IMR-90 (cell line): ENCODE measurements around the gene ANKS4B. TPM values are rescaled to one million over a fixed set of nuclear protein-coding genes. Genes with fewer than 3 reads are reported as not detected.
A peak's percentile ranks its signal among the peaks of the same experiment; 100 is the strongest.

Source experiments
- ATAC-seq: fragments of 200-7000 bp; cut with Tn5 transposase; 2 replicates; pipeline ENCODE4 v1.9.1; 2020; ENCODE audit warnings: low read depth, mild to moderate bottlenecking, moderate library complexity
- BruUV-seq: library from RNA; stranded (reverse); fragments of 400-500 nt; replicated peaks from 2 replicates; lab custom pipeline; 2021; lab: Mats Ljungman, UMichigan
- CTCF ChIA-PET: fragments of 300-600 bp; formaldehyde crosslinking; extraction: SDS; loops from one replicate; lab custom pipeline; 2021; ENCODE audit warnings: antibody characterized with exemption; lab: Yijun Ruan, JAX
- POLR2A ChIA-PET: fragments of 300-600 bp; sonication (Branson Sonifier 250); formaldehyde crosslinking; loops from one replicate; lab custom pipeline; 2022; ENCODE audit warnings: antibody characterized with exemption; ENCODE audit not compliant: unreplicated experiment; lab: Charles Lee
- DNase-seq: peaks from one replicate; pipeline ENCODE4 v3.0.0; 2013
- H2AFZ ChIP-seq: replicated peaks from 2 replicates; pipeline ENCODE3; 2013; ENCODE audit warnings: low read length, mild to moderate bottlenecking; ENCODE audit not compliant: poor library complexity
- H2AK5ac ChIP-seq: 2 replicates; pipeline ENCODE4 v1.6.1; 2013; ENCODE audit warnings: low read depth, low read length, inconsistent platforms
- H2AK9ac ChIP-seq: replicated peaks from 2 replicates; pipeline ENCODE3; 2013; ENCODE audit warnings: mild to moderate bottlenecking, low read depth, low read length, moderate library complexity; ENCODE audit not compliant: poor library complexity
- H2BK120ac ChIP-seq: 2 replicates; pipeline ENCODE4 v1.6.1; 2013; ENCODE audit warnings: low read depth, low read length, inconsistent platforms
- H2BK15ac ChIP-seq: 3 replicates; pipeline ENCODE4 v1.6.1; 2013; ENCODE audit warnings: low read depth, low read length, inconsistent platforms
- H2BK20ac ChIP-seq: 2 replicates; pipeline ENCODE4 v1.6.1; 2013; ENCODE audit warnings: low read depth, mild to moderate bottlenecking, inconsistent platforms, low read length, moderate library complexity
- H2BK5ac ChIP-seq: 2 replicates; pipeline ENCODE4 v1.6.1; 2013; ENCODE audit warnings: mild to moderate bottlenecking, low read depth, low read length, inconsistent platforms; ENCODE audit not compliant: poor library complexity, severe bottlenecking
- H3K14ac ChIP-seq: replicated peaks from 2 replicates; pipeline ENCODE4 v1.6.1; 2013; ENCODE audit warnings: low read depth, low read length, inconsistent platforms
- H3K18ac ChIP-seq: 2 replicates; pipeline ENCODE4 v1.6.1; 2013; ENCODE audit warnings: low read depth, low read length, control low read depth
- H3K23ac ChIP-seq: 2 replicates; pipeline ENCODE4 v1.6.1; 2013; ENCODE audit warnings: low read depth, low read length, inconsistent platforms
- H3K27ac ChIP-seq: 2 replicates; pipeline ENCODE4 v1.5.1; 2013; ENCODE audit warnings: mild to moderate bottlenecking, control low read depth, low read length; ENCODE audit not compliant: insufficient read depth
- H3K27me3 ChIP-seq: 2 replicates; pipeline ENCODE4 v1.6.1; 2013; ENCODE audit warnings: low read length; ENCODE audit not compliant: control insufficient read depth, insufficient read depth
- H3K36me3 ChIP-seq: 2 replicates; pipeline ENCODE4 v1.6.1; 2013; ENCODE audit warnings: low read length, mixed read lengths; ENCODE audit not compliant: control insufficient read depth, insufficient read depth
- H3K4ac ChIP-seq: 2 replicates; pipeline ENCODE4 v1.6.1; 2013; ENCODE audit warnings: low read depth, low read length, inconsistent platforms
- H3K4me1 ChIP-seq: 2 replicates; pipeline ENCODE4 v1.6.1; 2013; ENCODE audit warnings: low read length, mixed read lengths; ENCODE audit not compliant: control insufficient read depth, insufficient read depth
- H3K4me2 ChIP-seq: 2 replicates; pipeline ENCODE4 v1.6.1; 2013; ENCODE audit warnings: low read depth, mild to moderate bottlenecking, control low read depth, low read length, moderate library complexity
- H3K4me3 ChIP-seq: 2 replicates; pipeline ENCODE4 v1.5.1; 2013; ENCODE audit warnings: low read depth, mild to moderate bottlenecking, control low read depth, low read length, moderate library complexity; ENCODE audit not compliant: insufficient read depth
- H3K56ac ChIP-seq: 2 replicates; pipeline ENCODE4 v1.6.1; 2013; ENCODE audit warnings: low read length, inconsistent platforms; ENCODE audit not compliant: insufficient read depth; ENCODE audit errors: extremely low read depth
- H3K79me1 ChIP-seq, 2 experiments: 2 replicates each; pipeline ENCODE4 v1.6.1; 2013; ENCODE audit warnings: low read length in 2 of 2, inconsistent platforms in 1 of 2, low read depth in 1 of 2
- H3K9ac ChIP-seq: 2 replicates; pipeline ENCODE4 v1.6.1; 2013; ENCODE audit warnings: low read depth, low read length, control low read depth
- H3K9me1 ChIP-seq: 2 replicates; pipeline ENCODE4 v1.6.1; 2013; ENCODE audit warnings: low read length, inconsistent platforms; ENCODE audit not compliant: insufficient read depth
- H3K9me3 ChIP-seq: 2 replicates; pipeline ENCODE4 v1.6.1; 2013; ENCODE audit warnings: low read length; ENCODE audit not compliant: control insufficient read depth, insufficient read depth
- H4K20me1 ChIP-seq: 2 replicates; pipeline ENCODE4 v1.6.1; 2013; ENCODE audit warnings: low read length, inconsistent platforms; ENCODE audit not compliant: insufficient read depth
- H4K5ac ChIP-seq: 2 replicates; pipeline ENCODE4 v1.6.1; 2013; ENCODE audit warnings: mild to moderate bottlenecking, low read depth, low read length, control low read depth
- H4K8ac ChIP-seq, 2 experiments: 2 replicates each; pipeline ENCODE4 v1.6.1; 2013; ENCODE audit warnings: low read depth in 2 of 2, low read length in 2 of 2, control low read depth in 1 of 2, inconsistent platforms in 1 of 2
- H4K91ac ChIP-seq: 2 replicates; pipeline ENCODE4 v1.6.1; 2013; ENCODE audit warnings: low read depth, low read length, inconsistent platforms; ENCODE audit not compliant: insufficient read depth
- BHLHE40 ChIP-seq: fragments of 150-350 bp; IDR thresholded peaks from 2 replicates; pipeline ENCODE4 v1.6.1; 2016; ENCODE audit warnings: mild to moderate bottlenecking, low read depth, low read length
- CHD1 ChIP-seq: IDR thresholded peaks from 2 replicates; pipeline ENCODE4 v1.6.1; 2012; ENCODE audit warnings: low read depth, low read length, improper control_type of control experiment
- FOS ChIP-seq: fragments of 150-350 bp; IDR thresholded peaks from 2 replicates; pipeline ENCODE4 v1.6.1; 2016; ENCODE audit warnings: low read depth, low read length
- MAZ ChIP-seq: IDR thresholded peaks from 2 replicates; pipeline ENCODE4 v1.6.1; 2012; ENCODE audit warnings: low read depth, mild to moderate bottlenecking, low read length, improper control_type of control experiment, moderate library complexity, borderline replicate concordance
- MXI1 ChIP-seq: IDR thresholded peaks from 2 replicates; pipeline ENCODE4 v1.6.1; 2012; ENCODE audit warnings: low read depth, mild to moderate bottlenecking, low read length, moderate library complexity, borderline replicate concordance
- POLR2A ChIP-seq: IDR thresholded peaks from 2 replicates; pipeline ENCODE4 v1.6.1; 2012; ENCODE audit warnings: mild to moderate bottlenecking, low read depth, low read length
- RAD21 ChIP-seq: IDR thresholded peaks from 2 replicates; pipeline ENCODE4 v1.6.1; 2012; ENCODE audit warnings: low read length, improper control_type of control experiment
- RCOR1 ChIP-seq: IDR thresholded peaks from 2 replicates; pipeline ENCODE4 v1.6.1; 2012; ENCODE audit warnings: mild to moderate bottlenecking, low read length, improper control_type of control experiment; ENCODE audit not compliant: insufficient replicate concordance
- RFX5 ChIP-seq: IDR thresholded peaks from 2 replicates; pipeline ENCODE4 v1.8.0; 2012; ENCODE audit warnings: low read depth, mild to moderate bottlenecking, low read length, moderate library complexity
- SMC3 ChIP-seq: fragments of 150-350 bp; IDR thresholded peaks from 2 replicates; pipeline ENCODE4 v1.6.1; 2016; ENCODE audit warnings: low read depth, mild to moderate bottlenecking, antibody characterized with exemption, low read length, moderate library complexity
- WGBS, 2 experiments: methylation state at CpG; one replicate each; pipeline versions ENCODE4 v1.1.5 to v1.1.7; 2013; ENCODE audit warnings: missing lambda C conversion rate in 2 of 2; ENCODE audit not compliant: insufficient read length in 1 of 2; ENCODE audit errors: extremely low coverage in 2 of 2; 5-methylcytosine and 5-hydroxymethylcytosine counted together
- dilution Hi-C: fragments of 300-500 bp; cut with HindIII; formaldehyde crosslinking; loops from one replicate; pipeline ENCODE4 v1.14.3; 2018; ENCODE audit warnings: low sequenced_read_pairs; ENCODE audit not compliant: unreplicated experiment
- in situ Hi-C: fragments of 300-500 bp; cut with MboI; formaldehyde crosslinking; loops from 3 replicates; pipeline ENCODE4 v1.14.3; 2019; ENCODE audit warnings: low sequenced_read_pairs, inconsistent platforms, mixed read lengths
- intact Hi-C: fragments of 100-400 bp; cut with micrococcal nuclease; formaldehyde crosslinking; loops from 2 replicates; pipeline ENCODE4 v1.10.0; 2022
- polyA plus RNA-seq, 3 experiments: library from polyadenylated mRNA; depleted of rRNA; stranded (reverse); fragments of >200 nt; gene quantifications; 2 replicates each; pipeline ENCODE4 v1.2.3, GENCODE V29; 2012; ENCODE audit warnings: low replicate concordance in 1 of 3
- total RNA-seq: library from RNA; depleted of rRNA; stranded (reverse); fragments of >200 nt; gene quantifications from 2 replicates; pipeline ENCODE4 v1.2.3, GENCODE V29; 2012
- TF ChIP-seq, protein P1 (sequence below): conservative IDR thresholded peaks from 2 replicates; pipeline ENCODE4 v1.5.1; 2012; ENCODE audit warnings: mild to moderate bottlenecking, low read depth, low read length, improper control_type of control experiment
- TF ChIP-seq, protein P2 (sequence below): fragments of 150-350 bp; IDR thresholded peaks from 2 replicates; pipeline ENCODE4 v1.6.1; 2017; ENCODE audit warnings: mild to moderate bottlenecking, antibody characterized with exemption, low read length, low read depth

Gene ANKS4B
- total and polyA plus RNA-seq, 2 of the 4 experiments (the other 2 are of a cell fraction), result not detected

DNA sequence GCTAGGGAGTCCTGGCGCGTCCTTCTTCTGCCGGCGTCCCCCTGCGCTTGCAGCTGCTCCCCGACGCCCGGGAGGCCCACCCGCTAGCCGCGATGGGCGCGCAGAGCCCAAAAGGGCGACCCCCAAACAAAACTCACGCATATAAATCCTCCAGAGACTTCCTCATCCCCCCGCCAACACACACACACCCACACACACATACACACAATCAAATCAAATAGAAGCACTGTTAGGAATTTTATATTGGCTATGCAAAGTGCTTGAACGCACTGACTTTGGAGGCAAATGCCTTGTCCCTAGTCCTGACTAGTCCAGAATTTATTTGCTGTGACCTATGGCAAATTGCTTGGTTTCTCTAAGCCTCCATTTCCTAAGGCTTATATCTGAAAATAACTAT lies 68.4 kb downstream of the ANKS4B start:
- no peak overlapping the region for H2AK5ac ChIP-seq
- H3K4ac ChIP-seq, result no peak overlapping the region
- in situ Hi-C loops, result no loop called here
- H4K20me1 ChIP-seq, result no peaks in the 10 kb centered on the region
- dilution Hi-C loops, result no loop called here
- TF ChIP-seq, protein P1, sequence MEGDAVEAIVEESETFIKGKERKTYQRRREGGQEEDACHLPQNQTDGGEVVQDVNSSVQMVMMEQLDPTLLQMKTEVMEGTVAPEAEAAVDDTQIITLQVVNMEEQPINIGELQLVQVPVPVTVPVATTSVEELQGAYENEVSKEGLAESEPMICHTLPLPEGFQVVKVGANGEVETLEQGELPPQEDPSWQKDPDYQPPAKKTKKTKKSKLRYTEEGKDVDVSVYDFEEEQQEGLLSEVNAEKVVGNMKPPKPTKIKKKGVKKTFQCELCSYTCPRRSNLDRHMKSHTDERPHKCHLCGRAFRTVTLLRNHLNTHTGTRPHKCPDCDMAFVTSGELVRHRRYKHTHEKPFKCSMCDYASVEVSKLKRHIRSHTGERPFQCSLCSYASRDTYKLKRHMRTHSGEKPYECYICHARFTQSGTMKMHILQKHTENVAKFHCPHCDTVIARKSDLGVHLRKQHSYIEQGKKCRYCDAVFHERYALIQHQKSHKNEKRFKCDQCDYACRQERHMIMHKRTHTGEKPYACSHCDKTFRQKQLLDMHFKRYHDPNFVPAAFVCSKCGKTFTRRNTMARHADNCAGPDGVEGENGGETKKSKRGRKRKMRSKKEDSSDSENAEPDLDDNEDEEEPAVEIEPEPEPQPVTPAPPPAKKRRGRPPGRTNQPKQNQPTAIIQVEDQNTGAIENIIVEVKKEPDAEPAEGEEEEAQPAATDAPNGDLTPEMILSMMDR, result no peak
- TF ChIP-seq MXI1 (no peak), POLR2A (no peak), RCOR1 (no peak), CHD1 (no peak), RFX5 (no peak), RAD21 (no peak), SMC3 (no peak), MAZ (no peak), FOS (no peak), BHLHE40 (no peak)
- TF ChIP-seq, protein P2, sequence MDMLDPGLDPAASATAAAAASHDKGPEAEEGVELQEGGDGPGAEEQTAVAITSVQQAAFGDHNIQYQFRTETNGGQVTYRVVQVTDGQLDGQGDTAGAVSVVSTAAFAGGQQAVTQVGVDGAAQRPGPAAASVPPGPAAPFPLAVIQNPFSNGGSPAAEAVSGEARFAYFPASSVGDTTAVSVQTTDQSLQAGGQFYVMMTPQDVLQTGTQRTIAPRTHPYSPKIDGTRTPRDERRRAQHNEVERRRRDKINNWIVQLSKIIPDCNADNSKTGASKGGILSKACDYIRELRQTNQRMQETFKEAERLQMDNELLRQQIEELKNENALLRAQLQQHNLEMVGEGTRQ, result no peak
- no peak overlapping the region for H2BK15ac ChIP-seq
- H3K36me3 ChIP-seq, result no peaks in the 10 kb centered on the region
- H3K18ac ChIP-seq, result no peak overlapping the region
- no peak overlapping the region for H2BK120ac ChIP-seq
- peak overlapping the region; percentile 19; the same call in 1 of the 2 replicates for H3K56ac ChIP-seq
- WGBS, 2 experiments, result 0% methylated on average over 8 of the region's 17 CpGs; no CpG with 5 or more reads in 1 of the 2 experiments
- peaks cover 4% of the 10 kb centered on the region in 2 experiments; a peak in 2 of 4 replicates for H3K79me1 ChIP-seq
- H3K9me3 ChIP-seq, result no peaks in the 10 kb centered on the region
- peak overlapping the region; percentile 55; the same call in 1 of the 2 replicates for H3K23ac ChIP-seq
- BruUV-seq, result no TSS peak
- intact Hi-C loops, result loop anchor here (1.0 to 5.0 kb wide), 4 partner anchors 255 to 1375 kb away; partner anchors contain the start of genes ERI2 and REXO5
- H2AK9ac ChIP-seq, result peak overlapping the region; percentile 75
- H2BK20ac ChIP-seq, result no peak overlapping the region
- H3K4me2 ChIP-seq, result peak overlapping the region; percentile 75
- H3K9me1 ChIP-seq, result no peaks in the 10 kb centered on the region
- H3K4me1 ChIP-seq, result peaks cover 5% of the 10 kb centered on the region
- peak overlapping the region; percentile 71 for H3K4me3 ChIP-seq
- H3K14ac ChIP-seq, result no peak overlapping the region; the same call in 1 of the 2 replicates
- peak overlapping the region; percentile 57 for H3K9ac ChIP-seq
- POLR2A ChIA-PET, result no interaction called here
- no peak overlapping the region for H4K5ac ChIP-seq
- CTCF ChIA-PET, result interaction anchor here (2.0 kb wide), 1 partner anchor 113 kb away, joined by 5 read pairs; no protein-coding TSS in a partner anchor
- H2BK5ac ChIP-seq, result peak overlapping the region; percentile 14
- H2AFZ ChIP-seq, result peak overlapping the region; percentile 97
- no peak for ATAC-seq
- H3K27me3 ChIP-seq, result no peaks in the 10 kb centered on the region
- H4K91ac ChIP-seq, result no peak overlapping the region
- peak overlapping the region in 1 of 2 experiments; percentile 65; a peak in 3 of 4 replicates for H4K8ac ChIP-seq
- DNase-seq, result peak; percentile 8
- H3K27ac ChIP-seq, result peak overlapping the region; percentile 26
